Bladder microvascular endothelial cell (primary cell): ENCODE measurements around the gene LAIR1. TPM values are rescaled to one million over a fixed set of nuclear protein-coding genes. Genes with fewer than 3 reads are reported as not detected.

Experiments used
- total RNA-seq: library from RNA; depleted of rRNA; stranded (reverse); fragments of >200 nt; gene quantifications from 2 replicates; pipeline ENCODE4 v1.2.3, GENCODE V29; 2014

Gene LAIR1
- total RNA-seq, result not detected in 2 replicates

GRCh38 chr19:54364775-54365257 is at the start of gene LAIR1:
Gene LAIR1 (minus strand): TSS chr19:54364931. CDS start chr19:54364804, 127 bp downstream.

GRCh38 chr19:54312436-54313377 is 52.0 kb downstream of the LAIR1 start, which contains the start of gene LILRA5:
Gene LILRA5 (minus strand): TSS chr19:54313166. CDS start chr19:54313019, 147 bp downstream.

Other genes starting within 250 kb of the LAIR1 start
- gene TFPT, start 249.3 kb downstream of the LAIR1 start, total RNA-seq, result 25.4 and 32.9 TPM in 2 replicates
- gene PRPF31, start 249.2 kb downstream of the LAIR1 start, total RNA-seq, result 67.8 and 80.6 TPM in 2 replicates
- gene CNOT3, start 227.2 kb downstream of the LAIR1 start, total RNA-seq, result 7.0 and 26.7 TPM in 2 replicates
- 5.8 and 6.4 TPM in 2 replicates for gene LENG1, start 205.2 kb downstream of the LAIR1 start, total RNA-seq
- under 0.01 and 0.19 TPM in 2 replicates for gene TMC4, start 191.8 kb downstream of the LAIR1 start, total RNA-seq
- gene MBOAT7, start 175.4 kb downstream of the LAIR1 start, total RNA-seq, result 31.6 and 32.2 TPM in 2 replicates
- 25.9 and 35.8 TPM in 2 replicates for gene TSEN34, start 173.6 kb downstream of the LAIR1 start, total RNA-seq
- 2,062 and 3,264 TPM in 2 replicates for gene RPS9, start 164.1 kb downstream of the LAIR1 start, total RNA-seq
- gene LILRB3, start 141.9 kb downstream of the LAIR1 start, total RNA-seq, result not detected in 2 replicates
- gene LILRA6, start 122.1 kb downstream of the LAIR1 start, total RNA-seq, result not detected in 2 replicates
- not detected in 2 replicates for gene LILRB5, start 107.7 kb downstream of the LAIR1 start, total RNA-seq
- gene LILRB2, start 83.8 kb downstream of the LAIR1 start, total RNA-seq, result not detected in 2 replicates
- not detected in 2 replicates for gene LILRA5, start 51.8 kb downstream of the LAIR1 start, total RNA-seq
- not detected in 2 replicates for gene LILRA4, start 25.8 kb downstream of the LAIR1 start, total RNA-seq
- gene TTYH1, start 50.5 kb upstream of the LAIR1 start, total RNA-seq, result not detected in 2 replicates
- 24.9 and 54.1 TPM in 2 replicates for gene LENG8, start 84.3 kb upstream of the LAIR1 start, total RNA-seq
- gene LENG9, start 98.8 kb upstream of the LAIR1 start, total RNA-seq, result 4.8 and 4.9 TPM in 2 replicates
- 53.5 and 74.6 TPM in 2 replicates for gene CDC42EP5, start 108.4 kb upstream of the LAIR1 start, total RNA-seq
- not detected in 2 replicates for gene LAIR2, start 137.9 kb upstream of the LAIR1 start, total RNA-seq
- not detected in 2 replicates for gene LILRA2, start 208.9 kb upstream of the LAIR1 start, total RNA-seq
- gene LILRA1, start 228.7 kb upstream of the LAIR1 start, total RNA-seq, result not detected in 2 replicates